Neural progenitor cell (in vitro differentiated cells): ENCODE results near the gene PAX5. TPM values are rescaled to one million over a fixed set of nuclear protein-coding genes. Genes with fewer than 3 reads are reported as not detected.

ENCODE experiments used
- DNase-seq: peaks from one replicate; pipeline ENCODE4 v3.0.0-alpha.2; 2016; ENCODE audit warnings: low spot score
- H2AFZ ChIP-seq: fragments of 200-600 bp; sonication (generic); replicated peaks from 2 replicates; pipeline ENCODE4 v1.6.1; 2016; ENCODE audit warnings: antibody characterized with exemption
- H3F3A ChIP-seq: fragments of 200-600 bp; sonication (generic); 2 replicates; pipeline ENCODE4 v1.6.1; 2016; ENCODE audit warnings: antibody characterized with exemption, low read depth
- H3K27ac ChIP-seq: fragments of 200-600 bp; sonication (generic); 2 replicates; pipeline ENCODE4 v1.5.1; 2016; ENCODE audit warnings: mild to moderate bottlenecking
- H3K27me3 ChIP-seq: fragments of 200-600 bp; sonication (generic); 2 replicates; pipeline ENCODE4 v1.6.1; 2016; ENCODE audit warnings: mild to moderate bottlenecking, moderate library complexity
- H3K36me3 ChIP-seq: fragments of 200-600 bp; sonication (generic); 2 replicates; pipeline ENCODE4 v1.5.1; 2016
- H3K4me1 ChIP-seq: fragments of 200-600 bp; sonication (generic); 2 replicates; pipeline ENCODE4 v1.6.1; 2016; ENCODE audit warnings: mixed run types
- H3K4me2 ChIP-seq: fragments of 200-600 bp; sonication (generic); 2 replicates; pipeline ENCODE4 v1.6.1; 2016
- H3K4me3 ChIP-seq: fragments of 200-600 bp; sonication (generic); 2 replicates; pipeline ENCODE4 v1.5.1; 2016
- H3K79me2 ChIP-seq: fragments of 200-600 bp; sonication (generic); 2 replicates; pipeline ENCODE4 v1.6.1; 2016; ENCODE audit warnings: low read depth
- H3K9ac ChIP-seq: fragments of 200-600 bp; sonication (generic); 2 replicates; pipeline ENCODE4 v1.6.1; 2016
- H3K9me3 ChIP-seq: fragments of 200-600 bp; sonication (generic); 2 replicates; pipeline ENCODE4 v1.5.1; 2016; ENCODE audit warnings: low read depth
- H4K20me1 ChIP-seq: fragments of 200-600 bp; sonication (generic); 2 replicates; pipeline ENCODE4 v1.6.1; 2016; ENCODE audit warnings: low read depth
- H3K27ac Mint-ChIP-seq: 3 replicates; pipeline ENCODE4 v1.8.0; 2021; ENCODE audit warnings: mixed read lengths
- H3K27me3 Mint-ChIP-seq: 2 replicates; pipeline ENCODE4 v1.8.0; 2022; ENCODE audit warnings: low read depth, mild to moderate bottlenecking, inconsistent platforms, moderate library complexity, mixed read lengths; ENCODE audit not compliant: insufficient read depth
- H3K36me3 Mint-ChIP-seq: 3 replicates; pipeline ENCODE4 v1.8.0; 2021; ENCODE audit warnings: mixed read lengths
- H3K4me1 Mint-ChIP-seq: 3 replicates; pipeline ENCODE4 v1.8.0; 2021; ENCODE audit warnings: mixed read lengths
- H3K4me3 Mint-ChIP-seq: 3 replicates; pipeline ENCODE4 v1.8.0; 2021; ENCODE audit warnings: mild to moderate bottlenecking, moderate library complexity, mixed read lengths
- H3K9me3 Mint-ChIP-seq: 3 replicates; pipeline ENCODE4 v1.8.0; 2020; ENCODE audit warnings: mixed read lengths
- CTCF ChIP-seq: fragments of 200-600 bp; sonication (generic); IDR thresholded peaks from 2 replicates; pipeline ENCODE4 v1.5.1; 2017; ENCODE audit warnings: antibody characterized with exemption, mild to moderate bottlenecking
- EZH2 ChIP-seq: fragments of 200-600 bp; sonication (generic); IDR thresholded peaks from 2 replicates; pipeline ENCODE4 v1.6.1; 2017; ENCODE audit warnings: antibody characterized with exemption, mild to moderate bottlenecking, moderate library complexity
- EZH2phosphoT487 ChIP-seq: fragments of 200-600 bp; sonication (generic); IDR thresholded peaks from 2 replicates; pipeline ENCODE4 v1.6.1; 2017; ENCODE audit warnings: antibody characterized with exemption
- total RNA-seq: library from RNA; depleted of rRNA; stranded (reverse); fragments of >200 nt; gene quantifications from 2 replicates; pipeline ENCODE4 v1.2.3, GENCODE V29; 2015; ENCODE audit warnings: low replicate concordance

PAX5 gene
- total RNA-seq, 1 donor from 2014 or later: not detected

GRCh38 chr9:36961561-36962325 lies 72.3 kb downstream of the PAX5 start:
- Histone ChIP-seq H3K4me3 (no peak overlapping the region), H4K20me1 (no peaks in the 10 kb centered on the region), H3K9me3 (no peaks in the 10 kb centered on the region), H3K9ac (no peak overlapping the region), H3K79me2 (no peaks in the 10 kb centered on the region), H2AFZ (no peak overlapping the region), H3K4me1 (peaks cover 10% of the 10 kb centered on the region), H3F3A (no peaks in the 10 kb centered on the region), H3K27me3 (no peaks in the 10 kb centered on the region), H3K36me3 (no peaks in the 10 kb centered on the region), H3K27ac (no peak overlapping the region), H3K4me2 (peak overlapping the region; percentile 27)
- Mint-ChIP-seq H3K9me3 (no peaks in the 10 kb centered on the region), H3K36me3 (peaks cover 15% of the 10 kb centered on the region), H3K27me3 (peaks cover 11% of the 10 kb centered on the region), H3K27ac (no peak overlapping the region), H3K4me1 (no peaks in the 10 kb centered on the region), H3K4me3 (no peak overlapping the region)
- no peak for DNase-seq
- TF ChIP-seq EZH2: no peak
- TF ChIP-seq EZH2phosphoT487: no peak
- TF ChIP-seq CTCF: no peak

DNA sequence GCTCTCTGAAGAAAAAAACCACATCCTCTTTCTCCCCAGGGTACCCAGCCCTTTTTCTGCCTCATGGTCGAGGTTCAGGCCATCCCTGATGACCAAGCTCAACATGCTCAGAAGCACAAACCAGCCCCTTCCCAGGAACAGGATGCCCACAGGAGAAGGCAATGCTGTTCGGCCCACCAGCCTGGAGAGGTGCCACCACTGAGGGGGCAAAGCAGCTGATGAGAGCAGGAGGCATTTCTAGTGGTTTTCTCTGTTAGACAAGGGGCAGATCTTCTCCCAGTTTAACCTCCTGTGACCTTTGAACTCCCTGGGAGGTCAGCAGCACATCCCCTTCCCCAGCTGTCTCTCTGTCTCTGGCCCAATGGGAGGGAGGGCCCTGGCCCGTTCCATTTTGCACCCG lies 73.0 kb downstream of the PAX5 start:
- DNase-seq: peak; percentile 26
- Mint-ChIP-seq H3K4me1 (no peaks in the 10 kb centered on the region), H3K27ac (peak overlapping the region; percentile 11), H3K36me3 (peaks cover 15% of the 10 kb centered on the region), H3K4me3 (no peak overlapping the region), H3K9me3 (no peaks in the 10 kb centered on the region), H3K27me3 (peaks cover 13% of the 10 kb centered on the region)
- H3K79me2 ChIP-seq: no peaks in the 10 kb centered on the region
- no peaks in the 10 kb centered on the region for H3F3A ChIP-seq
- TF ChIP-seq EZH2phosphoT487: no peak
- TF ChIP-seq CTCF: no peak
- TF ChIP-seq EZH2: no peak
- H2AFZ ChIP-seq: no peak overlapping the region
- H3K4me3 ChIP-seq: no peak overlapping the region
- H3K27me3 ChIP-seq: no peaks in the 10 kb centered on the region
- no peaks in the 10 kb centered on the region for H4K20me1 ChIP-seq
- peaks cover 10% of the 10 kb centered on the region for H3K4me1 ChIP-seq
- H3K9me3 ChIP-seq: no peaks in the 10 kb centered on the region
- H3K4me2 ChIP-seq: peak overlapping the region; percentile 27
- H3K36me3 ChIP-seq: no peaks in the 10 kb centered on the region
- H3K27ac ChIP-seq: no peak overlapping the region
- H3K9ac ChIP-seq: no peak overlapping the region

DNA sequence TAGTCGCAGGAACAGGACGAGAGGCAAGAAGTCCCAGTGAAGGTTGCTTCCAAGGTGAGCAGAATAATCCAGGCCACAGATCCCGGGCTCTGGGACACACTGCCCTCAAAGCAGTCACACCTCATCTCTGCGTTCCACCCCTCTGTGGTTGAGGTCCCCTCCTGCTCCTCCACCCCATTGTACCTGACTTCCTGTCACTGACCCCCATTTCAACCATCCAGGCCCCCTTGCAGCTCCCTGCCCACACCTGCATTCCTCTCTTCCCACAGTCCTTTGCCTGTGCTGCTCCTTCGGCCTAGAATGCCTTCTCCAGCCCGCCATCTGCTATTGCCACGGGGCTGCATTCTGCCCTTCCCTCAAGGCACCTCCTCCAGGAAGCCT lies 73.5 kb downstream of the PAX5 start:
- no peak overlapping the region for H3K27ac ChIP-seq
- no peaks in the 10 kb centered on the region for H3K79me2 ChIP-seq
- DNase-seq: no peak
- H3K9me3 Mint-ChIP-seq: no peaks in the 10 kb centered on the region
- peak overlapping the region; percentile 11 for H3K27ac Mint-ChIP-seq
- H3K9me3 ChIP-seq: no peaks in the 10 kb centered on the region
- H3K4me2 ChIP-seq: no peak overlapping the region
- no peak overlapping the region for H3K4me3 Mint-ChIP-seq
- H3K4me1 Mint-ChIP-seq: no peaks in the 10 kb centered on the region
- H2AFZ ChIP-seq: no peak overlapping the region
- no peak overlapping the region for H3K4me3 ChIP-seq
- H3K4me1 ChIP-seq: peaks cover 10% of the 10 kb centered on the region
- no peaks in the 10 kb centered on the region for H3K36me3 ChIP-seq
- peaks cover 14% of the 10 kb centered on the region for H3K36me3 Mint-ChIP-seq
- no peak overlapping the region for H3K9ac ChIP-seq
- H3F3A ChIP-seq: no peaks in the 10 kb centered on the region
- TF ChIP-seq EZH2phosphoT487 (no peak), EZH2 (no peak), CTCF (no peak)
- no peaks in the 10 kb centered on the region for H3K27me3 ChIP-seq
- H4K20me1 ChIP-seq: no peaks in the 10 kb centered on the region
- peaks cover 13% of the 10 kb centered on the region for H3K27me3 Mint-ChIP-seq
